B cell (primary cell): ENCODE measurements around the gene TIAM2. TPM values are rescaled to one million over a fixed set of nuclear protein-coding genes. Genes with fewer than 3 reads are reported as not detected.

Source experiments
- ATAC-seq: fragments of 200-7000 bp; cut with Tn5 transposase; one replicate; pipeline ENCODE4 v1.10.0; 2021; ENCODE audit warnings: low read depth, mild to moderate bottlenecking, moderate number of reproducible peaks, moderate library complexity
- CTCF ChIA-PET: fragments of 350-600 bp; sonication (Branson Sonifier 250); formaldehyde crosslinking; loops from one replicate; lab custom pipeline; 2021; ENCODE audit warnings: antibody characterized with exemption, inconsistent platforms; lab: Charles Lee
- POLR2A ChIA-PET: fragments of 350-600 bp; sonication (Branson Sonifier 250); formaldehyde crosslinking; loops from one replicate; lab custom pipeline; 2021; ENCODE audit warnings: antibody characterized with exemption; lab: Charles Lee
- DNase-seq: peaks from one replicate; pipeline ENCODE4 v3.0.0; 2013
- H2AFZ ChIP-seq: 2 replicates; pipeline ENCODE4 v1.6.1; 2012; ENCODE audit warnings: mild to moderate bottlenecking, low read depth, low read length; ENCODE audit not compliant: insufficient read depth, poor library complexity, severe bottlenecking
- H3K27ac ChIP-seq, 2 donors: 1 replicate in 1 of 2; 2 replicates in 1 of 2; pipeline ENCODE4 v1.5.1; 2012 to 2013; ENCODE audit warnings: low read length in 2 of 2, mild to moderate bottlenecking in 2 of 2, moderate library complexity in 1 of 2
- H3K27me3 ChIP-seq, 4 experiments: fragments of 200-600 bp in 1 of 4; sonication (generic) in 1 of 4; replicated peaks in 1 of 4; 1 replicate in 2 of 4; 2 replicates in 2 of 4; pipeline versions ENCODE4 v1.6.1 to v1.7.0; 2013 to 2016; ENCODE audit warnings: low read length in 3 of 4, mild to moderate bottlenecking in 2 of 4, mixed read lengths in 1 of 4, moderate library complexity in 1 of 4; ENCODE audit not compliant: insufficient read depth in 4 of 4, control insufficient read depth in 3 of 4; ENCODE audit errors: control extremely low read depth in 1 of 4
- H3K36me3 ChIP-seq, 2 experiments: replicated peaks in 1 of 2; 1 replicate in 1 of 2; 2 replicates in 1 of 2; pipeline versions ENCODE4 v1.6.1 to v1.7.1; 2013; ENCODE audit warnings: low read length in 1 of 2; ENCODE audit not compliant: insufficient read depth in 2 of 2, control insufficient read depth in 1 of 2; ENCODE audit errors: control extremely low read depth in 1 of 2, extremely low read depth in 1 of 2
- H3K4me1 ChIP-seq, 2 donors: fragments of 200-600 bp in 1 of 2; sonication (generic) in 1 of 2; 1 replicate in 1 of 2; 2 replicates in 1 of 2; pipeline versions ENCODE4 v1.5.1 to v1.6.1; 2013 to 2017; ENCODE audit warnings: low read length in 2 of 2; ENCODE audit not compliant: control insufficient read depth in 2 of 2, insufficient read depth in 2 of 2
- H3K4me2 ChIP-seq: replicated peaks from 2 replicates; pipeline ENCODE3; 2012; ENCODE audit warnings: mild to moderate bottlenecking, low read depth, low read length; ENCODE audit not compliant: poor library complexity, severe bottlenecking
- H3K4me3 ChIP-seq, 5 experiments: fragments of 200-600 bp in 1 of 5; sonication (generic) in 1 of 5; 1 replicate in 3 of 5; 2 replicates in 2 of 5; pipeline versions ENCODE4 v1.5.1 to v1.7.0; 2011 to 2016; ENCODE audit warnings: low read length in 4 of 5, mild to moderate bottlenecking in 4 of 5, low read depth in 2 of 5, control low read depth in 1 of 5, moderate library complexity in 1 of 5; ENCODE audit not compliant: insufficient read depth in 1 of 5; ENCODE audit errors: control extremely low read depth in 1 of 5, extremely low read depth in 1 of 5
- H3K79me2 ChIP-seq: fragments of 200-600 bp; sonication (generic); one replicate; pipeline ENCODE4 v1.6.0; 2016; ENCODE audit warnings: low read length; ENCODE audit not compliant: control insufficient read depth, insufficient read depth
- H3K9ac ChIP-seq: fragments of 200-600 bp; sonication (generic); 2 replicates; pipeline ENCODE4 v1.6.1; 2017; ENCODE audit warnings: mild to moderate bottlenecking, low read length, moderate library complexity
- H3K9me3 ChIP-seq, 3 donors: one replicate each; pipeline versions ENCODE4 v1.6.1 to v1.7.1; 2013; ENCODE audit warnings: low read length in 2 of 3; ENCODE audit not compliant: control insufficient read depth in 2 of 3, insufficient read depth in 1 of 3; ENCODE audit errors: control extremely low read depth in 1 of 3
- H4K20me1 ChIP-seq: 2 replicates; pipeline ENCODE4 v1.6.0; 2012; ENCODE audit warnings: mild to moderate bottlenecking, low read length; ENCODE audit not compliant: insufficient read depth, control insufficient read depth, poor library complexity, severe bottlenecking
- H3K27ac Mint-ChIP-seq: one replicate; pipeline ENCODE4 v1.8.0; 2021; ENCODE audit warnings: mixed read lengths
- H3K27me3 Mint-ChIP-seq: one replicate; pipeline ENCODE4 v1.8.0; 2021; ENCODE audit warnings: mixed read lengths
- H3K4me1 Mint-ChIP-seq: one replicate; pipeline ENCODE4 v1.8.0; 2021; ENCODE audit warnings: mixed read lengths
- H3K4me3 Mint-ChIP-seq: one replicate; pipeline ENCODE4 v1.8.0; 2021; ENCODE audit warnings: mixed read lengths
- H3K9me3 Mint-ChIP-seq: one replicate; pipeline ENCODE4 v1.8.0; 2022; ENCODE audit warnings: mixed read lengths; ENCODE audit not compliant: insufficient read depth
- EZH2 ChIP-seq: IDR thresholded peaks from 2 replicates; pipeline ENCODE4 v1.6.1; 2012; ENCODE audit warnings: borderline replicate concordance, low read depth, mild to moderate bottlenecking, moderate library complexity, low read length; ENCODE audit not compliant: insufficient read depth, poor library complexity, severe bottlenecking
- WGBS: methylation state at CpG from one replicate; pipeline ENCODE4 v1.1.5; 2013; ENCODE audit warnings: missing lambda C conversion rate; ENCODE audit not compliant: insufficient coverage; 5-methylcytosine and 5-hydroxymethylcytosine counted together
- intact Hi-C: fragments of 100-400 bp; cut with micrococcal nuclease; formaldehyde crosslinking; loops from one replicate; pipeline ENCODE4 v1.10.0; 2022
- polyA plus RNA-seq: library from polyadenylated mRNA; depleted of rRNA; stranded (reverse); fragments of >200 nt; gene quantifications from 2 replicates; pipeline ENCODE4 v1.2.3, GENCODE V29; 2012
- total RNA-seq, 2 donors: library from RNA; stranded (reverse); fragments of 120-200 nt in 1 of 2; gene quantifications; 1 replicate in 1 of 2; 2 replicates in 1 of 2; pipeline versions ENCODE4 v1.2.3 to v1.2.4, GENCODE V29; 2013 to 2022
- TF ChIP-seq, protein P1 (sequence below): fragments of 200-600 bp; IDR thresholded peaks from one replicate; pipeline ENCODE4 v1.8.0; 2022; ENCODE audit warnings: antibody characterized with exemption, mild to moderate bottlenecking

Gene TIAM2
- total and polyA plus RNA-seq, 2 donors (not counting 1 experiment from before 2014, with no cell fraction given): 13.1 to 18.8 TPM

DNA sequence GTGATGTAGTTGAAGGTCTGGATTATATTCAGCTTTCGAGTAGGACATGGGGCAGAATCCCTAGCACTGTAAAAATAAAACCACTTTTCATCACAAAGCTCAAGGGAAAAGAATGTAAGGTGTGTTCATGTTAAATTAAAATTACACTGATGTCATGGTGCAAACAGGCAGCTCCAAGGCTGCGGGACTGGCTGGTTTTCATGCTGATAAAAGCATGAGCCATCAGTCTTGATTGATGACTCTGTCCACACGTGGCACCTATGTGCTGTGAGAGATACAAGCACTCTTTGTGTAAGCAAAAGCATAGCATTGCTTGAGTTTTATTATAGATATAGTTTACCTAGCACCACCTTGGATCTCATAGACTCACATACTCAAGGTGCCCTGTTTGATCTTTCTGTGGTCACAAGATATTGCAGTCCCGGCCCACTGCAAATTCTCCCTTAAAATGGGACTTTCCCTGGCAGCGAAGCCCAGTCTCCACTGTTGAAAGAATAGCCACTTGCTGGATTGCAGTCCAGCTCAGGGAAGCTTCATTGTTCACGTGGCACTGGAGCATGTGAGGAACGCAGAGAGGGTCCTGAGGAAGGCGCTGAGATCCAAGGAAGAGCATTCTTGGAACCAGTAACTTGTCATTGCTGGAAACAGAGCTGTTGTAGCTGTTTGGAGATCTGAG is 90.6 kb downstream of the TIAM2 start:
- H3K4me3 ChIP-seq: no peak overlapping the region
- CTCF ChIA-PET: no interaction called here

GRCh38 chr6:155088856-155089255 is 93.7 kb downstream of the TIAM2 start:
- H3K4me3 ChIP-seq: no peak overlapping the region
- no peak overlapping the region for H3K9ac ChIP-seq
- Mint-ChIP-seq H3K9me3 (no peaks in the 10 kb centered on the region), H3K27me3 (no peaks in the 10 kb centered on the region), H3K4me1 (no peaks in the 10 kb centered on the region), H3K27ac (no peak overlapping the region), H3K4me3 (no peak overlapping the region)
- no peaks in the 10 kb centered on the region for H4K20me1 ChIP-seq
- H2AFZ ChIP-seq: no peak overlapping the region
- H3K4me2 ChIP-seq: no peak overlapping the region
- H3K79me2 ChIP-seq: no peaks in the 10 kb centered on the region
- ATAC-seq (no peak), DNase-seq (no peak)
- WGBS: no CpG with 5 or more reads among the region's 1 CpG
- TF ChIP-seq EZH2: no peak
- TF ChIP-seq, protein P1, sequence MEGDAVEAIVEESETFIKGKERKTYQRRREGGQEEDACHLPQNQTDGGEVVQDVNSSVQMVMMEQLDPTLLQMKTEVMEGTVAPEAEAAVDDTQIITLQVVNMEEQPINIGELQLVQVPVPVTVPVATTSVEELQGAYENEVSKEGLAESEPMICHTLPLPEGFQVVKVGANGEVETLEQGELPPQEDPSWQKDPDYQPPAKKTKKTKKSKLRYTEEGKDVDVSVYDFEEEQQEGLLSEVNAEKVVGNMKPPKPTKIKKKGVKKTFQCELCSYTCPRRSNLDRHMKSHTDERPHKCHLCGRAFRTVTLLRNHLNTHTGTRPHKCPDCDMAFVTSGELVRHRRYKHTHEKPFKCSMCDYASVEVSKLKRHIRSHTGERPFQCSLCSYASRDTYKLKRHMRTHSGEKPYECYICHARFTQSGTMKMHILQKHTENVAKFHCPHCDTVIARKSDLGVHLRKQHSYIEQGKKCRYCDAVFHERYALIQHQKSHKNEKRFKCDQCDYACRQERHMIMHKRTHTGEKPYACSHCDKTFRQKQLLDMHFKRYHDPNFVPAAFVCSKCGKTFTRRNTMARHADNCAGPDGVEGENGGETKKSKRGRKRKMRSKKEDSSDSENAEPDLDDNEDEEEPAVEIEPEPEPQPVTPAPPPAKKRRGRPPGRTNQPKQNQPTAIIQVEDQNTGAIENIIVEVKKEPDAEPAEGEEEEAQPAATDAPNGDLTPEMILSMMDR: no peak
- no peaks in the 10 kb centered on the region for H3K9me3 ChIP-seq
- H3K4me1 ChIP-seq: no peaks in the 10 kb centered on the region
- CTCF ChIA-PET: no interaction called here
- POLR2A ChIA-PET: no interaction called here
- no peak overlapping the region for H3K27ac ChIP-seq
- intact Hi-C loops: no loop called here
- no peaks in the 10 kb centered on the region for H3K36me3 ChIP-seq
- H3K27me3 ChIP-seq: peaks cover 0 to 3% (median 0%) of the 10 kb centered on the region in 4 experiments

More for the DNA sequence above, 90.6 kb downstream of the TIAM2 start:
- H3K9me3 ChIP-seq: no peaks in the 10 kb centered on the region
- ATAC-seq: no peak
- intact Hi-C loops: no loop called here
- Mint-ChIP-seq H3K27me3 (no peaks in the 10 kb centered on the region), H3K4me3 (no peak overlapping the region), H3K4me1 (no peaks in the 10 kb centered on the region), H3K27ac (no peak overlapping the region), H3K9me3 (no peaks in the 10 kb centered on the region)
- no peaks in the 10 kb centered on the region for H4K20me1 ChIP-seq
- WGBS: 89% methylated on average over 6 of the region's 8 CpGs
- no peaks in the 10 kb centered on the region for H3K4me1 ChIP-seq
- peaks cover 0 to 7% (median 0%) of the 10 kb centered on the region in 4 experiments for H3K27me3 ChIP-seq
- no peaks in the 10 kb centered on the region for H3K36me3 ChIP-seq
- DNase-seq: no peak
- no peak overlapping the region for H3K4me2 ChIP-seq
- H2AFZ ChIP-seq: no peak overlapping the region
- TF ChIP-seq EZH2: no peak
- TF ChIP-seq, protein P1: no peak
- no peak overlapping the region for H3K27ac ChIP-seq
- H3K9ac ChIP-seq: no peak overlapping the region
- POLR2A ChIA-PET: interaction anchor here (0.6 kb wide), 1 partner anchor 107 kb away, joined by 10 read pairs; no protein-coding TSS in a partner anchor
- H3K79me2 ChIP-seq: no peaks in the 10 kb centered on the region
